Coronary artery (tissue), 2 donors: Measurements from ENCODE around the gene COL20A1.

Experiments used
- DNase-seq: peaks from one replicate; pipeline ENCODE4 v3.0.0-alpha.2; 2017; ENCODE audit warnings: low spot score
- H3K27ac ChIP-seq, 2 donors: fragments of 200-600 bp; sonication (generic); one replicate each; pipeline ENCODE4 v1.5.1; 2016 to 2019
- H3K4me3 ChIP-seq: fragments of 200-600 bp; sonication (generic); 2 replicates; pipeline ENCODE4 v1.5.1; 2016; ENCODE audit warnings: mild to moderate bottlenecking, moderate library complexity
- TF ChIP-seq, protein P1 (sequence below): fragments of 200-600 bp; sonication (generic); IDR thresholded peaks from one replicate; pipeline ENCODE4 v1.5.1; 2019; ENCODE audit warnings: antibody characterized with exemption

Gene COL20A1

DNA sequence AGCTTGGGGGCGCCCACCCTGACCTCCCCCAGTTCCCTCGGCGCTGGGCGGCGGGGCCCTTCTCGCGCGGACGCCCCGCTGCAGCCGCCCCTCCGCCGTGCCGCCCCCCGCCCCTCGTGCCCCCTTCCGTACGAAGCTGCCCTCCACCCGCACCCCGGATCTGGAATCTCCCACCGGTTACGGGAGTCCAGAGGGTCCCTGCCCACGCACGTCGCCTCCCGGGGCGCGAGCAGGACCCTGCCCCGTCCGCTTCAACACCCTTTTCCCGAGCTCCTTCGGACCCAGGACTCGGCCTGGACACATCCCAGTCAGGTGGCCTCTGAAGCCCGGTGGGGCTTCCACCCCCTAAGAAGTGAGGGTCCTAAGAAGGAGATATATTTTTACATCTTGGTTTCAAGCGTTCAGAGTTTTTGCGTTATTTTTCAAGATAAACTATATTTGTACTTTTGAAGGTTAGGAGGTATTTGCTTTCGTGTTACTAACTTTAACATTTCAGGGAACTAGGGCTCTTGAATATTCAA lies 19.9 kb upstream of the COL20A1 start:
- Histone ChIP-seq H3K4me3 (peak overlapping the region; percentile 98), H3K27ac (peak overlapping the region; percentile 76 to 81)
- TF ChIP-seq, protein P1, sequence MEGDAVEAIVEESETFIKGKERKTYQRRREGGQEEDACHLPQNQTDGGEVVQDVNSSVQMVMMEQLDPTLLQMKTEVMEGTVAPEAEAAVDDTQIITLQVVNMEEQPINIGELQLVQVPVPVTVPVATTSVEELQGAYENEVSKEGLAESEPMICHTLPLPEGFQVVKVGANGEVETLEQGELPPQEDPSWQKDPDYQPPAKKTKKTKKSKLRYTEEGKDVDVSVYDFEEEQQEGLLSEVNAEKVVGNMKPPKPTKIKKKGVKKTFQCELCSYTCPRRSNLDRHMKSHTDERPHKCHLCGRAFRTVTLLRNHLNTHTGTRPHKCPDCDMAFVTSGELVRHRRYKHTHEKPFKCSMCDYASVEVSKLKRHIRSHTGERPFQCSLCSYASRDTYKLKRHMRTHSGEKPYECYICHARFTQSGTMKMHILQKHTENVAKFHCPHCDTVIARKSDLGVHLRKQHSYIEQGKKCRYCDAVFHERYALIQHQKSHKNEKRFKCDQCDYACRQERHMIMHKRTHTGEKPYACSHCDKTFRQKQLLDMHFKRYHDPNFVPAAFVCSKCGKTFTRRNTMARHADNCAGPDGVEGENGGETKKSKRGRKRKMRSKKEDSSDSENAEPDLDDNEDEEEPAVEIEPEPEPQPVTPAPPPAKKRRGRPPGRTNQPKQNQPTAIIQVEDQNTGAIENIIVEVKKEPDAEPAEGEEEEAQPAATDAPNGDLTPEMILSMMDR: no peak
- no peak for DNase-seq

DNA sequence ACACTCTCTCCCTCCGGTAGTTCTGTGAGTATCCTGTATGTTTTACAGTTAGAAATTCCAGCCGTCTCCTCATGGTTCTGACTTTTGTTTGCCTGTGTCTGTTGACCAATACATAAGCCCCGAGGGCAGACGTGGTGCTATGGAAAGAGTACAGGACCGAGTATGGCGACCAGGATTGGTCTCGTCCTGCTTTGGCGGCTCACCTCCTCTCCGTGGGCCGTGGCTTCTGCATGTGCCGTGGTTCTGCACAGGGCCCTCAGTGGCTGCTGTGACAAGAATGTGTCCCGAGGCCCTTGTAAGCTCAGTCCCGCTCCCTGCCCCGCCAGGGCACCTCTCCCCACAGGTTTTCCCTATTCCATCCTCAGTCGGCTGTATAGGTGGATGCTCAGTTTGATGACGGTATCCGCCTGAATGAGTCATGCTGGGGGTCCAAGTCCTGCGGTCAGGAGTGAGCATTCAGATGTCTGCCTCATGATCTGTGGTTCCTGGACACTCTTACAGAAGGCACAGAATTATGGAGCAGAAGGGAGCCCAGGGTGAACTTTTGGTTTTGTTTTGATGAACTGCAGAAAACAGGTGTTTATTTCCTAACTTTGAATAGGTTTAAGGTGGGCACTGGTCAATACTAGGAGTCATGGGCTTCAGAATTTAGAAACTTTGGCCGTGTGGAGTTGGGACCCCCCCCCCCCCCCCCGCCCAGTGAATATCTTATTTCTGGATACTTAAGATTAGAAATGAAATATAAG lies 19.2 kb upstream of the COL20A1 start:
- no peak for DNase-seq
- no peak overlapping the region for H3K27ac ChIP-seq
- peak overlapping the region; percentile 98 for H3K4me3 ChIP-seq
- TF ChIP-seq, protein P1: no peak

DNA sequence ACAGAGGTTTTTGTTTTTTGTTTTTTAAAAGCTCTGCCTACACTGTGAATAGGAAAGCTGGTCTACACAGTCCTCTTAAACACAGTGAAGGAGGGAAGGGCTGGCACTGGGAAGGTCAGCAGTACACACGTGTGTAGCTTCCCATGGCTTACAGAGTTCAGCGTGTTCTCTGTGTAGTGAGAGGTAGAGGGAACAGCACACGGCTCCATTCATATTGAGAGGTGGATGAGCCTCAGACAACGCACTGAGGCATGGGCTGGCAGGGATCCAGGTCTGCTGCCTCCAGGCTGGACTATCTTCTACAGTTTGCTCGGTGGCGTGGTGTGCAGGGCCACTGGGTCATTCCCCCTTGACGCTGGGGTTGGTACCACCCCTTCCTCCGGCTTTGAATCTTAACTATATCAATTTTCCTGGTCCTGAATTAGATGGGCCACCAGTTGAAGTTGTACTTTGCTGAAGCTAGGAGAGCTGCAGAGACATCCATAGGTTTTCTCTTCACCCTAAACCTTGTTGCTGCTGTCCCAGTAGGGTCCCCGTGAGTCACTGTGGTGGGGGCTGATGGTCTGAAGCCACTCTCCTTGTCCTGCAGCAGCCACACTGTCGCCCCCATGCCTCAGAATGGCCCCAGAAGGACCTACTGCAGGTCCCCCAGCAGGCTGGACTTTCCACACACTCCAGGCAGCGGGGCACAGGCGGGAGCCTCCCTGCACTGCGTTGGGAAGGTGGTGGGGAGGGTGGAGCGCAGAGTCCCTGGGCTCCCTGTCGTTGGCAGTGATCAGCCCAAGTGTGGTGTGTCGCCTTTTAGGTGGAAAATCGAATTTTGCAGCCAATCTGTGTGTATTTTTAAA lies 18.4 kb upstream of the COL20A1 start:
- H3K4me3 ChIP-seq: peak overlapping the region; percentile 12
- TF ChIP-seq, protein P1: no peak
- DNase-seq: no peak
- no peak overlapping the region for H3K27ac ChIP-seq

DNA sequence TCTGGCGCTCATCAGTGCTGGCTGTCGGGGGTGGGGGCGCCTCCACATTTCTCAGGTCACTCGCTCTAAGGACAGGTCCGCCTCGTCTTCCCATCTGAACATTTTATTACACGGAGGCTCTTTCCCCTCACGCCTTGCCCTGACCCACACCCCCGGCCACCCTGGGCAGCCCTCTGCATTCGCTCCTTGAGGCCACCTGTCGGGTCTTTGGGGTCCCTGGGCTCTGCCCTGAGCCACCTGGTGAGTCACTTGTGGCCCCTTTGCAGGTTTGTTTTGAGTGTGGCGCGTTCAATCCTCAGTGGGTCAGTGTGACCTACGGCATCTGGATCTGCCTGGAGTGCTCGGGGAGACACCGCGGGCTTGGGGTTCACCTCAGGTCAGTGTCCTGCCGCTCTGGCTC lies 17.2 kb upstream of the COL20A1 start:
- H3K4me3 ChIP-seq: no peak overlapping the region
- TF ChIP-seq, protein P1: no peak
- H3K27ac ChIP-seq: no peak overlapping the region
- DNase-seq: no peak

DNA sequence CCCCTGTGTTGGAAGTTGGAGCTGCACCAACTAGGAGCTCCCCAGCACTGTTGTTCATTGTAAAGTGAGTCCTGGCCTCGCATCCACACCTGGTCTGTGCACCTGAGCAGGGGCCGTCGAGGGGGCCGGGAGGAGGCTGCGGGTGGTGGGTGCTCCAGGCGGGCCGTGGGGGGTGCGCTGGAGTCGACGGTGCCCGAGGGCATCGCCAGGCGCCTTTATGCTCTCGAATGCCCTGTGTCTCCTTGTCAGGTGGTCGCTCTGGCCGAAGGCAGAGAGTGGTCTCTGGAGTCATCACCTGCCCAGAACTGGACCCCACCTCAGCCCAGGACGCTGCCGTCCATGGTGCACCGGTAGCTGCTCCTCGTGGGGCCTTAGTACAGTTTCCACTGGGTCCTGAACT lies 16.0 kb upstream of the COL20A1 start:
- H3K27ac ChIP-seq: no peak overlapping the region
- DNase-seq: no peak
- no peak overlapping the region for H3K4me3 ChIP-seq
- TF ChIP-seq, protein P1: no peak

DNA sequence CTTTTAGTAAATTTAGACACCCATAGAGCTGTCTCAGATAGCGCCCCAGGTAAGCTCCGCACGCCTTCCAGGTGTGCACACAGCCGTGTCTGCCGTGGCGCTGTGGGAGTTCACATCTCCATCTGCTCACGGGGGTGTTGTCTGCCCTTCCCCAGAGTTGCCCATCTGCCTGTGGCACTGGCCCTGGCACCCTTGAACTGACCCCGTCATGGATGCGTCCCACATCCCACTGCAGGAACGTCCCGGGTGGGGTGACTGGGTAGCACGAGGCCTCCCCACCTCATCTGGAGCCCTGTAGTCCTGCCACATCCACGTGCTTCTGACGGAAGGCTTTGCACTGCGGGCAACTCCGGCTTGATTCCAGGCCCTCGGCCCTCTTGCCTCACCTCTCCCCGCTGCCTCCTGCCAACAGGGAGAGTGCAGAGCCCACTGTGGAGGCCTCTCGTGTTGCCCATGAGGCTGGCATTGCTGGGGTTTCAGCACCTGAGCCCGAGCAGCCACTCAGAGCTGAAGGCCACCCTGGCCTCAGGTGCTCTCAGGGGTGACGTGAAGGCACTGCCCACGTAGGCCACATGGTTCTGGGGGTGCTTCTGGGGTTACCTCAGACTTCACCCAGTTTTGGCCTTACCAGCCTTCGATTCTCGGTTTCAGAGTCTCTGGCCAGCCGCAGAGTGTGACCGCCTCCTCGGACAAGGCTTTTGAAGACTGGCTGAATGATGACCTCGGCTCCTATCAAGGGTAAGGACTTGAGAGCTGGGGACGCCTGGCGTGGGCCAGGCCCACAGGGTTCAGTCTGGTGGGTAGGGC lies 15.3 kb upstream of the COL20A1 start:
- H3K4me3 ChIP-seq: no peak overlapping the region
- DNase-seq: no peak
- TF ChIP-seq, protein P1: no peak
- H3K27ac ChIP-seq: no peak overlapping the region
